OCI-LY7 (cell line): ENCODE measurements around the gene NFATC4.

Experiments used
- EZH2phosphoT487 ChIP-seq: fragments of 200-600 bp; sonication (generic); IDR thresholded peaks from 2 replicates; pipeline ENCODE4 v1.6.1; 2018; ENCODE audit warnings: low read depth, borderline replicate concordance, mild to moderate bottlenecking, mixed run types, antibody characterized with exemption, low read length, moderate library complexity, mixed read lengths
- TF ChIP-seq, protein P1 (sequence below): fragments of 200-600 bp; sonication (generic); conservative IDR thresholded peaks from 2 replicates; pipeline ENCODE4 v1.5.1; 2014; ENCODE audit warnings: mild to moderate bottlenecking, antibody characterized with exemption, low read length, moderate library complexity, mixed read lengths

DNA sequence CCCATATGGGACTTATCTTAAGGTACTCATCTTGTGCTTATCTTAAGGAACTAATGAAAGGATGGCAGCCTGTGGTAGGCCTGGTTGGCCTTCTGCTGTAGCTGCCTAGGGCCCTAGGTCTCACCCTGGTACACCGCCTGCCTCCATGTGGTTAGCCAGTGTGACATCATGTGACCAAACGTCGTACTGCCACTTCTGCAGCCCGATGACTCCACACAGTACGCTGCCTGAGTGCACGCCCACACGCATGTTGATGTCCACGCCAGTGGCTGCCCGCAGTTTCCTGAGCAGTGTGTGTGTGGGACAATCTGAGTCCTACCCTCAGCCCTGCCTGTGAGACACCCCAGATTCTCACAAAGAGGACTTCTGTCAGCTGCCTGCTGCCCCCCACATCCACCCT, 38.2 kb upstream of the NFATC4 start:
- TF ChIP-seq, protein P1, sequence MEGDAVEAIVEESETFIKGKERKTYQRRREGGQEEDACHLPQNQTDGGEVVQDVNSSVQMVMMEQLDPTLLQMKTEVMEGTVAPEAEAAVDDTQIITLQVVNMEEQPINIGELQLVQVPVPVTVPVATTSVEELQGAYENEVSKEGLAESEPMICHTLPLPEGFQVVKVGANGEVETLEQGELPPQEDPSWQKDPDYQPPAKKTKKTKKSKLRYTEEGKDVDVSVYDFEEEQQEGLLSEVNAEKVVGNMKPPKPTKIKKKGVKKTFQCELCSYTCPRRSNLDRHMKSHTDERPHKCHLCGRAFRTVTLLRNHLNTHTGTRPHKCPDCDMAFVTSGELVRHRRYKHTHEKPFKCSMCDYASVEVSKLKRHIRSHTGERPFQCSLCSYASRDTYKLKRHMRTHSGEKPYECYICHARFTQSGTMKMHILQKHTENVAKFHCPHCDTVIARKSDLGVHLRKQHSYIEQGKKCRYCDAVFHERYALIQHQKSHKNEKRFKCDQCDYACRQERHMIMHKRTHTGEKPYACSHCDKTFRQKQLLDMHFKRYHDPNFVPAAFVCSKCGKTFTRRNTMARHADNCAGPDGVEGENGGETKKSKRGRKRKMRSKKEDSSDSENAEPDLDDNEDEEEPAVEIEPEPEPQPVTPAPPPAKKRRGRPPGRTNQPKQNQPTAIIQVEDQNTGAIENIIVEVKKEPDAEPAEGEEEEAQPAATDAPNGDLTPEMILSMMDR = no peak
- TF ChIP-seq EZH2phosphoT487 = no peak
